Body of pancreas (tissue), 4 donors: ENCODE data around the gene ADGRD2. TPM values are rescaled to one million over a fixed set of nuclear protein-coding genes. Genes with fewer than 3 reads are reported as not detected.

Experiments
- ATAC-seq: fragments of 150-250 bp; one replicate; pipeline ENCODE4 v1.9.1; 2016
- DNase-seq, 4 donors: peaks; one replicate each; pipeline ENCODE4 v3.0.0-alpha.2; 2019
- H3K27ac ChIP-seq, 4 donors: fragments of 200-600 bp; sonication (generic); 1 replicate in 3 of 4; 2 replicates in 1 of 4; pipeline versions ENCODE4 v1.5.1 to v1.6.1; 2016 to 2019; ENCODE audit warnings: mild to moderate bottlenecking in 1 of 4, mixed read lengths in 1 of 4, moderate library complexity in 1 of 4
- H3K27me3 ChIP-seq, 2 donors: fragments of 200-600 bp; sonication (generic); one replicate each; pipeline ENCODE4 v1.6.0; 2016; ENCODE audit warnings: mild to moderate bottlenecking in 1 of 2
- H3K36me3 ChIP-seq, 2 donors: fragments of 200-600 bp; sonication (generic); replicated peaks in 1 of 2; 2 replicates each; pipeline ENCODE4 v1.5.1; 2016; ENCODE audit warnings: low read depth in 2 of 2; ENCODE audit not compliant: insufficient read depth in 1 of 2
- H3K4me1 ChIP-seq: fragments of 200-600 bp; sonication (generic); one replicate; pipeline ENCODE4 v1.6.0; 2016
- H3K4me3 ChIP-seq, 2 donors: fragments of 200-600 bp; sonication (generic); 1 replicate in 1 of 2; 2 replicates in 1 of 2; pipeline ENCODE4 v1.5.1; 2016 to 2019
- H3K9me3 ChIP-seq, 3 donors: fragments of 200-600 bp; sonication (generic); 1 replicate in 2 of 3; 2 replicates in 1 of 3; pipeline ENCODE4 v1.5.1; 2016
- CTCF ChIP-seq, 7 experiments: fragments of 450-650 bp in 4 of 7; fragments of 200-600 bp in 3 of 7; sonication (generic) in 3 of 7; IDR thresholded peaks; one replicate each; pipeline ENCODE4 v1.5.1; 2016 to 2019; ENCODE audit warnings: antibody characterized with exemption in 7 of 7
- POLR2A ChIP-seq, 3 donors: fragments of 450-650 bp; IDR thresholded peaks; one replicate each; pipeline ENCODE4 v1.6.1; 2016; ENCODE audit warnings: antibody characterized with exemption in 3 of 3, mild to moderate bottlenecking in 2 of 3
- WGBS, 2 donors: methylation state at CpG; one replicate each; pipeline ENCODE4 v1.1.5; 2017; 5-methylcytosine and 5-hydroxymethylcytosine counted together
- intact Hi-C: fragments of 100-400 bp; cut with DNase I; formaldehyde crosslinking; loops from one replicate; pipeline ENCODE4 v1.15.1; 2023
- total RNA-seq, 2 donors: library from RNA; depleted of rRNA; stranded (reverse); fragments of >200 nt; gene quantifications; one replicate each; pipeline ENCODE4 v1.1.0, GENCODE V29; 2016

ADGRD2 gene
- total RNA-seq, 2 donors from 2014 or later, result not detected

GRCh38 chr9:124482431-124483031, 32.3 kb downstream of the ADGRD2 start:
- H3K4me1 ChIP-seq, result peaks cover under 1% of the 10 kb centered on the region
- 31 to 45% methylated on average over 10 to 18 of the region's 26 CpGs for WGBS, 2 donors
- no peaks in the 10 kb centered on the region for H3K9me3 ChIP-seq
- no peak for ATAC-seq
- peaks cover 0 to 3% of the 10 kb centered on the region in 2 donors for H3K27me3 ChIP-seq
- H3K27ac ChIP-seq, result no peak overlapping the region
- DNase-seq, result no peak
- H3K4me3 ChIP-seq, result no peak overlapping the region
- TF ChIP-seq POLR2A (IDR thresholded peaks at IDR 0.05) (no peak), CTCF (IDR thresholded peaks at IDR 0.05) (no peak)
- intact Hi-C loops, result no loop called here
- H3K36me3 ChIP-seq, result no peaks in the 10 kb centered on the region

GRCh38 chr9:124483481-124483880, 33.2 kb downstream of the ADGRD2 start:
- no peaks in the 10 kb centered on the region for H3K36me3 ChIP-seq
- no peaks in the 10 kb centered on the region for H3K27me3 ChIP-seq
- H3K27ac ChIP-seq, result no peak overlapping the region
- WGBS, 2 donors, result 87 to 96% methylated on average over 7 to 9 of the region's 9 CpGs
- no peak for TF ChIP-seq POLR2A (IDR thresholded peaks at IDR 0.05)
- no peak for TF ChIP-seq CTCF (IDR thresholded peaks at IDR 0.05)
- no peaks in the 10 kb centered on the region for H3K9me3 ChIP-seq
- ATAC-seq, result no peak
- no peak overlapping the region for H3K4me3 ChIP-seq
- no peaks in the 10 kb centered on the region for H3K4me1 ChIP-seq
- no peak for DNase-seq
- intact Hi-C loops, result no loop called here

- no peak for TF ChIP-seq CTCF (IDR thresholded peaks at IDR 0.05)
- no peaks in the 10 kb centered on the region for H3K27me3 ChIP-seq
These were observed 35.0 kb downstream of the ADGRD2 start for GRCh38 chr9:124485201-124485600.

GRCh38 chr9:124485936-124486335, 35.7 kb downstream of the ADGRD2 start:
- intact Hi-C loops, result no loop called here
- WGBS, 2 donors, result 51% methylated on average over 15 of the region's 15 CpGs; no CpG with 5 or more reads in 1 of the 2 donors
- DNase-seq, result no peak

More at GRCh38 chr9:124485201-124485600, 35.0 kb downstream of the ADGRD2 start:
- ATAC-seq (no peak), DNase-seq (no peak)
- H3K27ac ChIP-seq, result no peak overlapping the region
- no peaks in the 10 kb centered on the region for H3K9me3 ChIP-seq
- H3K4me3 ChIP-seq, result no peak overlapping the region
- no peaks in the 10 kb centered on the region for H3K36me3 ChIP-seq
- 70 to 76% methylated on average over 10 to 12 of the region's 13 CpGs for WGBS, 2 donors
- no peaks in the 10 kb centered on the region for H3K4me1 ChIP-seq
- intact Hi-C loops, result no loop called here

More at GRCh38 chr9:124485936-124486335, 35.7 kb downstream of the ADGRD2 start:
- Histone ChIP-seq H3K27me3 (no peaks in the 10 kb centered on the region), H3K27ac (no peak overlapping the region), H3K9me3 (no peaks in the 10 kb centered on the region), H3K36me3 (no peaks in the 10 kb centered on the region), H3K4me3 (no peak overlapping the region), H3K4me1 (no peaks in the 10 kb centered on the region)
- TF ChIP-seq POLR2A (IDR thresholded peaks at IDR 0.05), result no peak
- TF ChIP-seq CTCF (IDR thresholded peaks at IDR 0.05), result no peak
- no peak for ATAC-seq
